ENCODE data around the gene FKBP1B.

DNA sequence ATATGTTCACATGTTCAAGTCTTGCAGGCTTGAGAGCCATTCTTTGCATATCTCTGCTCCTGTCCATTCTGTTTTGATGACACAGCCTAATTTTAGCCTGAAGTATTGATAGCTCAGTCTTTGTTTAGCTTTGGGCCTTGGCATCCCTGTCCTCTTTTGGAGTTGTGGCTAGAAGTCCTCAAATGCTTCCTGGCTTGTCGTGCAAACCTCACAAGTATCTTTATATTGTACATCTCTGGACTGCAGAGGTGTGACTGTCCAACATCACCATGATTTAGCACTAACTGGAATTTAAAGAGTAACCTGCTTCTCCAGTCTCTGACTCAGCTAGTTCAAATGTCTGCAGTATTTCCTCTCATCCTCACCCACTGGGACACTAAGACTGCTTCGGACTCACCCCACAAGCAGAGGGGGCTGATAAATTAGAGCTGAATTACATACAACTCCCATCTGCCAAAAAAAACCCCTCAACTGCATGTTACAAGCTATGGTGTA lies 61.9 kb downstream of the FKBP1B start:
- TF ChIP-seq, protein P1, sequence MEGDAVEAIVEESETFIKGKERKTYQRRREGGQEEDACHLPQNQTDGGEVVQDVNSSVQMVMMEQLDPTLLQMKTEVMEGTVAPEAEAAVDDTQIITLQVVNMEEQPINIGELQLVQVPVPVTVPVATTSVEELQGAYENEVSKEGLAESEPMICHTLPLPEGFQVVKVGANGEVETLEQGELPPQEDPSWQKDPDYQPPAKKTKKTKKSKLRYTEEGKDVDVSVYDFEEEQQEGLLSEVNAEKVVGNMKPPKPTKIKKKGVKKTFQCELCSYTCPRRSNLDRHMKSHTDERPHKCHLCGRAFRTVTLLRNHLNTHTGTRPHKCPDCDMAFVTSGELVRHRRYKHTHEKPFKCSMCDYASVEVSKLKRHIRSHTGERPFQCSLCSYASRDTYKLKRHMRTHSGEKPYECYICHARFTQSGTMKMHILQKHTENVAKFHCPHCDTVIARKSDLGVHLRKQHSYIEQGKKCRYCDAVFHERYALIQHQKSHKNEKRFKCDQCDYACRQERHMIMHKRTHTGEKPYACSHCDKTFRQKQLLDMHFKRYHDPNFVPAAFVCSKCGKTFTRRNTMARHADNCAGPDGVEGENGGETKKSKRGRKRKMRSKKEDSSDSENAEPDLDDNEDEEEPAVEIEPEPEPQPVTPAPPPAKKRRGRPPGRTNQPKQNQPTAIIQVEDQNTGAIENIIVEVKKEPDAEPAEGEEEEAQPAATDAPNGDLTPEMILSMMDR (IDR thresholded peaks at IDR 0.05), result no peak
- TF ChIP-seq POLR2A (IDR thresholded peaks at IDR 0.05) (no peak), POLR2AphosphoS5 (IDR thresholded peaks at IDR 0.05) (no peak), EP300 (IDR thresholded peaks at IDR 0.05) (no peak)

Data from upper lobe of left lung (tissue), 4 donors.